Stimulated activated memory B cell treated with anti-CD40 and anti-IgM and Interleukin-4, amounts not matched to agents 10 μg/mL and 1 μg/mL and 100 μg/mL, for 72 hours (primary cell): Measurements from ENCODE around the gene DOK5.
"Not testable (repeated sequence)": the region's sequence is repeated elsewhere in the genome, so short reads cannot be mapped to it uniquely, and the experiment has no call there.

Experiments used
- ATAC-seq: fragments of 150-1000 bp; cut with Tn5 transposase; 2 replicates; pipeline ENCODE4 v1.10.0; 2021
- H3K27ac Mint-ChIP-seq: one replicate; pipeline ENCODE4 v1.8.0; 2022; ENCODE audit warnings: mild to moderate bottlenecking, mixed read lengths
- H3K27me3 Mint-ChIP-seq: one replicate; pipeline ENCODE4 v1.8.0; 2022; ENCODE audit warnings: mixed read lengths
- H3K36me3 Mint-ChIP-seq: one replicate; pipeline ENCODE4 v1.8.0; 2022; ENCODE audit warnings: mixed read lengths
- H3K4me1 Mint-ChIP-seq: one replicate; pipeline ENCODE4 v1.8.0; 2022; ENCODE audit warnings: mixed read lengths
- H3K4me3 Mint-ChIP-seq: one replicate; pipeline ENCODE4 v1.8.0; 2022; ENCODE audit warnings: mild to moderate bottlenecking, moderate library complexity, mixed read lengths
- H3K9me3 Mint-ChIP-seq: one replicate; pipeline ENCODE4 v1.8.0; 2022; ENCODE audit warnings: mixed read lengths

Gene DOK5

DNA sequence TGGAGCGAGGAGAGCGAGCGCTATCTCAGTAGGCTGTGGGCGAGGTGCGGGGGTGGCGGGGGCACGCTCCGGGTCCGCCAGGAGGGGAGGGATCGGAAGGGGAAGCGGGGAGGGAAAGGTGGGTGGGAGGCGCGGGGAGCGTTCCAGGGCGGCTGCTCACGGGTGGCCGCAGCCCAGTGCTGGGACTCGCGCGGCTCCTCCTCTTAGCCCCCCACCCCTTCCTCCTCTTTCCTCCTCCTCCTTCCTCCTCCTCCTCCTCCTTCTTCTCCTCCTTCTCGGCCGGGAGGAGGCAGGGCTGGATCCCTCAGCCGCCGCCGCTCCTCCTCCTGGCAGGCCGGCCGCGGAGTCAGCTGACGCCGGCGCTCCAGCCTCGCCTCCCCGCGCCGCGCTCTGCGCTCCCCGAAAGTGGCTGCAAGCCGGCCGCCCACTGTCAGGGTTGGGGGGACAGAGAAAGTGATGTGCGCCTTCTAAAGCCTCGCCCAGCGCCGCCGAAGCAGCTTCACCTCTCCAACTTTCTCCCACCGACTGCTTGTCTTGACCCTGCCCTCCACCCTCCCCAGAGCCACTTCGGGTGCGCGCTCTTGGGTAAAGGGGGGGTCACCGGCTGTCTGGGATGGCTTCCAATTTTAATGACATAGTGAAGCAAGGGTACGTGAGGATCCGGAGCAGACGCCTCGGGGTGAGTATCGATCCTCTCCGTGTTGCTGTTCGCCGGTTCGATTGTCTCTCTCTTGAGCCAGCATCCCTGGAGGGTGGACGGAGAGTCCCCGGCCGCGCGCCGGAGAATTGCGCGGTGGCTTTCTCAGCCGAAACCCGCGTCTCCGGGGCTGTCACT, at the start of gene DOK5:
Gene DOK5, plus strand, starts transcription at position 260 of the 835 bp plus-strand sequence. Its CDS starts 354 bp downstream, at position 614.
- H3K27me3 Mint-ChIP-seq = peaks cover 59% of the 10 kb centered on the region
- H3K4me3 Mint-ChIP-seq = no peak within 1 kb of the TSS
- H3K4me1 Mint-ChIP-seq = peaks cover 10% of the 10 kb centered on the region
- no peak within 1 kb of the TSS for H3K27ac Mint-ChIP-seq
- peaks cover 3% of the 10 kb centered on the region for H3K9me3 Mint-ChIP-seq
- H3K36me3 Mint-ChIP-seq = no peaks in the 10 kb centered on the region
- no peak for ATAC-seq

DNA sequence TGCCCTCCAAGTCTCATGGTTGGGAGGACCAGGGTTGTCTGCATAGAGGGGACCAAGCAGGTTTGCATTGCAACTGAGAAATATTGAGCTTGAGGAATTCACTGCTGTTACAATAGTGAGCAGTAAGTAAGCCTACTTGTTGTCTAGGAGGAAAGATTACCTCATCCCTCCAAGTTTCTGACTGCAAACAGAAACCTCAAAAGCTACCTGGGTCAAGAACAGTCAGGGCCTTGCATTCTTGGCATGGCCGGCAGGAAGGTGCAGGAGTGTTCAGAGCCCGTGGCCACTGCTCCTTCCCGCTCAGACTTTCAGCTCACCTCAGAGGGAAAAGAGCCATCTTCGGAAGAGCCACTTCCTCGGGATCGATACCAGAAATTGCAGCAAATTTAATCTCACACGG, 46.0 kb upstream of the DOK5 start:
- Mint-ChIP-seq H3K4me3 (no peak overlapping the region), H3K27me3 (no peaks in the 10 kb centered on the region), H3K36me3 (no peaks in the 10 kb centered on the region), H3K4me1 (no peaks in the 10 kb centered on the region), H3K27ac (no peak overlapping the region), H3K9me3 (peaks cover 7% of the 10 kb centered on the region)
- ATAC-seq = no peak

DNA sequence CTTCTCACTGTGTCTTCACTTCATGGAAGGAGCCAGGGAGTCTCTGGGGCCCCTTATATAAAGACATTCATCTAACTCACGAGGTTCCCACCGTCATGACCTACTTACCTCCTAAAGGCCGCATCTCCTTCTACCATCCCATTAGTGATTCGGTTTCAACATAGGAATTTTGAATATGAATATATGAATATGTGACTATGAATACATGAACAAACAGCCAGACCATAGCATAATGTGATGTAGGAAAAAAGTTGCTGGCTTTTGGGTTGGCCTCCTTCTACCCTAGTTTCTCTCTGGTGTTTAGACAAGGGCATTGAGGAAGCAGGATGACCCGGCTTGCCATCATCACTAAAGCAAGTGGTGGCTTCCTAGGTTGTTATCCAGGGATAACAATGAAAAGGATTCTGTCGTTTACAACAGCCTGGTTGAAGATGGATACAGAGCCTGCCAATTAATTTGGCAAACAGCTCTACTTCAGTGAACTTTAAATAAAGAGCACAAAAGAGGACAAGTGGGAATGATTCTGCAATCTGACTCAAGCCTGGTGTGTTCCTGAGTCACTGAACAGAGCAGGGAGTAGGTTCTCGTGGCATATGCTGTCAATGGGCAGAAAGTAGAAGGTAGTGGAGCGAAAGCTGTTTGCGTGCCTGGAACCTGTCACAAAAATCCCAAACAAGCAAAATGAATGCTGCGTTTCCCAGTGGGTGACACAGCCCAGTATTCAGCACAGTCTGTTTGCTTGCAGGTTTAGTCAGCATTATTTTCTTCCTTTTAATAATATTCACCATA, 44.0 kb upstream of the DOK5 start:
- Mint-ChIP-seq H3K4me1 (no peaks in the 10 kb centered on the region), H3K27ac (no peak overlapping the region), H3K27me3 (no peaks in the 10 kb centered on the region), H3K36me3 (no peaks in the 10 kb centered on the region), H3K4me3 (no peak overlapping the region), H3K9me3 (no peaks in the 10 kb centered on the region)
- ATAC-seq = no peak

DNA sequence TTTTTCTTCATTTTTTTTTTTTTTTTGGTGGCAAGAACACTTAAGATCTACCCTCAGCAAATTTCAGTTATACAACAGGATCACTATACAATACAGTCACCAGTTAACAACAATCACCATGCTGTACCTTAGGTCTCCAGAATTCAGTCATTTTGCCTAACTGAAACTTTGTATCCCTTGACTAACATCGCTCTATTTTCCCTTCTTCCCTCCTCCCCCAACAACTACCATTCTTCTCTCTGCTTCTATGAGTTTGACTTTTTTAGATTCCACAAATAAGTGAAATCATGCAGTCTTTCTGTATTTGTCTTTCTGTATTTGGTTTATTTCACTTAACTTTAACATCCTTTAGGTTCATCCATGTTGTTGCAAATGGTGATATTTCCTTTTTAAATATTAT, 42.4 kb upstream of the DOK5 start:
- Mint-ChIP-seq H3K9me3 (no peaks in the 10 kb centered on the region), H3K27ac (no peak overlapping the region), H3K4me1 (no peaks in the 10 kb centered on the region), H3K36me3 (no peaks in the 10 kb centered on the region), H3K4me3 (no peak overlapping the region), H3K27me3 (no peaks in the 10 kb centered on the region)
- ATAC-seq = no peak

DNA sequence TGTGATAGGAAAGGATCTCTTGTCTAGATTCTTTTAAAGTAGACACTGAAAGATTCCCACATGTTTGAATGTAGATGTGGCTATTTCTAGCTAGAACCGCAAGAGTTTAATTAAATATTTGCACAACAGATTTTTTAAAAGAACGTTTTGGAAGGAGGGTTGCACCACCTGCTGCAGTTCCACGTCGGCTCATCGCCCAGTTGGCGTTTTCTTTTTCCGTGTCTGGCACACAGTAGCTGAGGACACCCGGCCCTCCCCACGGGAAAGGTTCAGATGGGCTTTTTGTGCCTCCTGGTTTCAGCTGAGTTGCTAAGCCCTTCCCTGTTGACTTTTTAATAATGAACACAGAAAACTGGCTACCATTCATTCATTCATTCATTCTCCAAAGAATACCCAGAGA, 41.8 kb upstream of the DOK5 start:
- no peak overlapping the region for H3K4me3 Mint-ChIP-seq
- no peak for ATAC-seq
- H3K36me3 Mint-ChIP-seq = no peaks in the 10 kb centered on the region
- no peaks in the 10 kb centered on the region for H3K9me3 Mint-ChIP-seq
- H3K27ac Mint-ChIP-seq = no peak overlapping the region
- no peaks in the 10 kb centered on the region for H3K4me1 Mint-ChIP-seq
- no peaks in the 10 kb centered on the region for H3K27me3 Mint-ChIP-seq

DNA sequence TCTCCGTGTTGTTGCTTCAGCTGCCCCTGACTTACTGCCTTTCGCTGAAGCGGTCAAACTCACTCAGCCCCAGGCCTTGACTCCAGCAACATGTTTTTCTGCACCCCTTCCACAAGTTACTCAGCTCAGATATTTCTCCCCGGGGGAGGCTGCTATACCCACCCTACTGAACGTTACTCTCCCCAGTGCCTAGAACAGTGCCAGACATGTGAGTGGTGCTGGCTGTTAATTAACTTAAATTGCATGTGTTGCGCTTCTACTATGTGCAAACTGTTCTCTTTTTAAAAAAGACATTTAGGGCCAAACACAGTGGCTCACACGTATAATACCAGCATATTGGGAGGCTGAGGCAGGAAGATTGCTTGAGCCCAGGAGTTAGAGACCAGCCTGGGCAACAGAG, 41.2 kb upstream of the DOK5 start:
- no peaks in the 10 kb centered on the region for H3K36me3 Mint-ChIP-seq
- no peaks in the 10 kb centered on the region for H3K27me3 Mint-ChIP-seq
- no peak overlapping the region for H3K27ac Mint-ChIP-seq
- H3K4me1 Mint-ChIP-seq = no peaks in the 10 kb centered on the region
- no peak for ATAC-seq
- H3K9me3 Mint-ChIP-seq = no peaks in the 10 kb centered on the region
- H3K4me3 Mint-ChIP-seq = no peak overlapping the region

DNA sequence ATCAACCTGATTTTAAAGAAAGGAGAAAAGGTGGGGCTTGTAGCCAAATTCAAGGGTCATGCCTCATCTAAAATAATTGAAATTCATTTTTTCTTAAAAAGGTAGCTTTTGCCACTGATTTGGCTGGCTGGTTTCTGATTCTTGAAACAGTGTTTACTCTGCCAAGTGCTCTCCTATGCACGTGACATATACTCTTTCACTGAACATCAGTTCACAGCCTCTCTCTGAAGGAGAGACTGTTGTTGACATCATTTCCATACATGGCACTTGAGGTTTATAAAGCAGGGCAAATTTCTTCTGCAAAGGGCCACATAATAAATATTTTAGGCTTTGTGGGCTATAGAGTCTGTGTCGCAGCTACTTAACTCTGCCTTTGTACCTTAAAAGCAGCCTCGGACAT, 40.4 kb upstream of the DOK5 start:
- H3K27ac Mint-ChIP-seq = no peak overlapping the region
- ATAC-seq = no peak
- no peaks in the 10 kb centered on the region for H3K27me3 Mint-ChIP-seq
- H3K36me3 Mint-ChIP-seq = no peaks in the 10 kb centered on the region
- no peak overlapping the region for H3K4me3 Mint-ChIP-seq
- H3K4me1 Mint-ChIP-seq = no peaks in the 10 kb centered on the region
- no peaks in the 10 kb centered on the region for H3K9me3 Mint-ChIP-seq

DNA sequence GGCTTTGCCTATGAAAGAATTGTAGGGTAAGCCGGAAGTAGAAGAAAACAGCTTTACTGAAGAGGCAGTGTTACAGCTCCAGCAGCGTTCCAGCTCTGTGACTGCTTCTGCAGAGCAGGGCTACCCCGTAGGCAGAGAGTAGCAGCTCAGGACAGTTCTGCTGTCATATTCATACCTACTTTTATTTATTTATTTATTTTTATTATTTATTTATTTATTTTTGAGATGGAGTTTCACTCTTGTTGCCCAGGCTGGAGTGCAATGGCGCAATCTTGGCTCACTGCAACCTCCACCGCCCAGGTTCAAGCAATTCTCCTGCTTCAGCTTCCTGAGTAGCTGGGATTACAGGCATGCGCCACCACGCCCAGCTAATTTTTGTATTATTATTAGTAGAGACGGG, 39.0 kb upstream of the DOK5 start:
- H3K4me3 Mint-ChIP-seq, H3K4me1 Mint-ChIP-seq, H3K9me3 Mint-ChIP-seq, H3K36me3 Mint-ChIP-seq, H3K27ac Mint-ChIP-seq, ATAC-seq, H3K27me3 Mint-ChIP-seq: not testable (repeated sequence)

DNA sequence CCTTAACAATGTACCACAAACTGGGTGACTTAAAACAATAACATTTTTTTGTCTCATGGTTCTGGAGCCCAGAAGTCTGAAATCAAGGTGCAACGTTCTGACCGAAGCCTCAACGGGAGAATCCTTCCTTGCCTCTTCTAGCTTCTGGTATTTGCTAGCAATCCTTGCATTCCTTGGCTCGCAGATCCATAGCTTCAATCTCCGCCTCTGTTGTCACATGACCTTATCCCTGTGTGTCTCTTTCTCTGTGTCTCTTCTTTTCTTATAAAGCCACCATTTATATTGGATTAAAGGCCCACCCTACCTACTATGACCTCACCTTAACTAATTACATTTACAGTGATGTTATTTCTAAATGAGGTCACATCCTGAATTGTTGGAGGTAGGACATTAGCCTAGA, 37.2 kb upstream of the DOK5 start:
- Mint-ChIP-seq H3K4me1 (no peaks in the 10 kb centered on the region), H3K9me3 (no peaks in the 10 kb centered on the region), H3K4me3 (no peak overlapping the region), H3K27ac (no peak overlapping the region), H3K36me3 (no peaks in the 10 kb centered on the region), H3K27me3 (no peaks in the 10 kb centered on the region)
- no peak for ATAC-seq

DNA sequence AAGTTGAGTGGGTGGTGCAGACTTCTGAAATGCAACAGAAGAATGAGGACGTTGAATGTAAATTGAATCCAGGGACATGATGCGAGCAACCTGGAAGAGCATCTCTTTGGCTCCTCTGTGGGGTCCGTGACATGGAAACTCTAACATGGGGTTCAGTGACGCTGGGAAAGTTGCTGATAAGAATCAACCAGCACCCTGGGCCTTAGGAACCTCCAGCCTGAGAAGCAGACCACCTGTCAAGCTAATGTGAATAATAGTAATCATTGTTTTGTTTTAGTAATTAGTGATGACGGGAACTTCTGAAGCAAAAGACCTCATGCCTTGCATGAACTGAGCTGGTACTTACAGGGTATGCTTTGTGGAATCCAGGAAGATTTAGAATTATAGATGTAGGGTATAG, 25.2 kb upstream of the DOK5 start:
- no peaks in the 10 kb centered on the region for H3K27me3 Mint-ChIP-seq
- H3K4me1 Mint-ChIP-seq = no peaks in the 10 kb centered on the region
- H3K27ac Mint-ChIP-seq = no peak overlapping the region
- ATAC-seq = no peak
- no peak overlapping the region for H3K4me3 Mint-ChIP-seq
- H3K9me3 Mint-ChIP-seq = peaks cover 15% of the 10 kb centered on the region
- H3K36me3 Mint-ChIP-seq = no peaks in the 10 kb centered on the region

DNA sequence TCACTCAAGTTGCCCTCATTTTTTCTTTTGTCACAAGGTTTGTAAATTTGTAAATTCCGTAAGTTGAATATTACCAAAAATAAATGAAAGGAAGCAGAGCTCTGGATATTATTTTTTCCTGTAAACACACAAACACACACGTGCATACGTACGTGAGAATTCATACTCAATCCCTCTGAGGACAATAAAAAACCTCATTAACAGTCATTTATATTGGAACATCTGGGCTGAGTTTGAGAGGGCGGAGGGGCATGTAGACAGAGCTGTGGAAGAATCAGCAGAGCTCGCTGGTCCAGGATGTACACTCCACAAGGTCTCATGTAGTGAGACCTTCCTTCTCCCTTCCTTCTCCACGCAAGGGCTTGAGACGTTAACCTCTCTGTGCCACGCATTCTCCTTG, 24.2 kb upstream of the DOK5 start:
- no peak for ATAC-seq
- Mint-ChIP-seq H3K9me3 (peaks cover 15% of the 10 kb centered on the region), H3K4me1 (no peaks in the 10 kb centered on the region), H3K36me3 (no peaks in the 10 kb centered on the region), H3K4me3 (no peak overlapping the region), H3K27me3 (no peaks in the 10 kb centered on the region), H3K27ac (no peak overlapping the region)

DNA sequence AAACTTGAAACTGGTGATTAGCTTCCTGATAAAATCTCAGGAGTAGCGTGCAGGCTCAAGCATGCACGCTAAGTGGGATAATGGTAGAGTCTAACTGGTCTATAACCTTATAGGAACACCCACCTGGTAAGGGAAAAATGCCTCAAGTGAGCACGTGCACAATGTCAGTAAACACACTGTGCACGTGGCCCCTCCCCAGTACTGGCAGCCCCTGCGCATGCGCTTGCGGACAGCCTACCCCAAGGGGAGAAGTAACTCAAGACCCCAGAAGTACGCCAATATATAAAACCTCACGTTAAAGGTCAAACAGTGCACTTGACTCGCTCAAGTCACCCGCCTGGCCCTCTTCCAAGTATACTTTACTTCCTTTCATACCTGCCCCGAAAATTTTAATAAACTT, 23.1 kb upstream of the DOK5 start:
- H3K4me3 Mint-ChIP-seq = no peak overlapping the region
- H3K4me1 Mint-ChIP-seq = no peaks in the 10 kb centered on the region
- H3K36me3 Mint-ChIP-seq = no peaks in the 10 kb centered on the region
- ATAC-seq = no peak
- H3K27ac Mint-ChIP-seq = no peak overlapping the region
- no peaks in the 10 kb centered on the region for H3K27me3 Mint-ChIP-seq
- H3K9me3 Mint-ChIP-seq = peaks cover 15% of the 10 kb centered on the region

DNA sequence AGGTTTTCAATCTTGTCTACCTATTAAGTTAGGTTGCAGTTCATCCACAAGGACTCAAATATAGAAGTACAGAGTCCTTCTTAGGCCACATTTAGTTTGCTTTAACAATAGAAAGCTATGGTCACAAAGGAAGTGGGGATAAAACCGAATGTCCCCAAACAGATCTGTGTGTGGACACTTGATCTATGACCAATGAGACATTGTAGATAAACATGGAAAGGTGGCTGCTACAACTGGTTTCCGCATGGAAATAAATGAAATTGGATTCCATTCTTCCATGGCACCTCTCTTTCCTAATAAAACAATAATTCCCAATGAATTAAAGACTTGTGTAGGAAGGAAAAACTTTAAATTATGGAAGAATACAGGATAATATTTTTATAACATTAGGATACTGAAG, 20.4 kb upstream of the DOK5 start:
- no peak overlapping the region for H3K4me3 Mint-ChIP-seq
- no peaks in the 10 kb centered on the region for H3K36me3 Mint-ChIP-seq
- H3K27me3 Mint-ChIP-seq = no peaks in the 10 kb centered on the region
- H3K9me3 Mint-ChIP-seq = peaks cover 8% of the 10 kb centered on the region
- H3K4me1 Mint-ChIP-seq = no peaks in the 10 kb centered on the region
- ATAC-seq = no peak
- no peak overlapping the region for H3K27ac Mint-ChIP-seq

DNA sequence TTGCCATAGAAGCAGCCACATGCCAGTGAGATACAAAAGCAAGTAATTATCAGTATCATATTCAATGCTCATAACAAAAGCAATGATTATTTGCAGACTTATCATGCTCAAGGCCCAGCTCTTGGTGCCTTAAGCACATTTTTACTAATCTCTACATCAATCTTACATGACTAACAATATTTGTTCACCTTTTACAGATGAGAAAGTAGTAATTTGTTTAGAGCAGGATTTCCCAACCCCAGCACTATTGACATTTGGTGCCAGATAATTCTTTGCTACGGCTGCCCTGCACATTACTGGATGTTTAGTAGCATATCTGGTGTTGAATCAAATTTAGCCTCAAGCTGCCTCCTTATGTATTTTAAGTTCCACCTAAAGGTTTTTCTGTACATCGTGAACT, 19.0 kb upstream of the DOK5 start:
- H3K4me1 Mint-ChIP-seq = no peaks in the 10 kb centered on the region
- no peak overlapping the region for H3K27ac Mint-ChIP-seq
- no peak overlapping the region for H3K4me3 Mint-ChIP-seq
- H3K36me3 Mint-ChIP-seq = no peaks in the 10 kb centered on the region
- H3K27me3 Mint-ChIP-seq = no peaks in the 10 kb centered on the region
- peaks cover 8% of the 10 kb centered on the region for H3K9me3 Mint-ChIP-seq
- no peak for ATAC-seq

DNA sequence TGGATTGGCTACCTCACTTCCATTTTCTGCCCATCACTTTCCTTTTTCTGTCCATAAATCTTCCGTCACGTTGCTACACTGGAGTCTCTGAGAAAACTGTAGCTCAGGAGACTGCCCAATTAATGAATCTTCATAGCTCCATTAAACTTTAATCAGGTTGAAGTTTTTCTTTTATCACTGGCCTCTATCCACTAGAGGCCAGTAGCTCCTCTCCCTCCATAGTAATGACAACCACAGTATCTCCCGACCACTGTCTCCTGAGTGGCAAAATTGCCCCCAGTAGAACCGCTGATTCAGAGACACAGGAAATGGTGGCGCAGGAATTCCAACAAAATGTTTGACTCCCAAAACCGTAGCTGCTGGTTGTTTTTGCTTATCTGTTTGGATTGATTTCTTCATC, 18.4 kb upstream of the DOK5 start:
- Mint-ChIP-seq H3K36me3 (no peaks in the 10 kb centered on the region), H3K9me3 (peaks cover 8% of the 10 kb centered on the region), H3K4me1 (no peaks in the 10 kb centered on the region), H3K27me3 (no peaks in the 10 kb centered on the region), H3K4me3 (no peak overlapping the region), H3K27ac (no peak overlapping the region)
- ATAC-seq = no peak

DNA sequence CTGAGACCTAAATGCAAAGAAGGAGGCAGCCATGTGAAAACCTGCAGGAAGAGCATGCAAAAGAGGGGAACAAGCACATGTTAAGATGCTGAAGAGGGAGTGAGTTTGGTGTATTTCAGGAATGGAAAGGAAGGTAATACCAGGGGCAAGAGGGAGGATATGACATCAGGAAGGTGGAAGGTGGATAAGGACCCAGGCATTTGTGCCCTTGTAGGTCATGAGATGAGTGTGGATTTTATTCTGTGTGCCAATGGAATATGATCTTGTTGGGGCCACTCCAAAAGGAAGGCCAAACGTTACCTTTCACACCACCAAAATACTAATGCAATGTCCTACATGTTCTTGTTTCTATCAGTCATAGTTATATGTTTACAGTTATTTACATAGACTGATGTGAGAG, 17.2 kb upstream of the DOK5 start:
- H3K36me3 Mint-ChIP-seq = no peaks in the 10 kb centered on the region
- no peaks in the 10 kb centered on the region for H3K27me3 Mint-ChIP-seq
- H3K4me1 Mint-ChIP-seq = no peaks in the 10 kb centered on the region
- H3K4me3 Mint-ChIP-seq = no peak overlapping the region
- no peak overlapping the region for H3K27ac Mint-ChIP-seq
- peaks cover 3% of the 10 kb centered on the region for H3K9me3 Mint-ChIP-seq
- no peak for ATAC-seq
